ENCODE results near the gene SNTA1. TPM values are rescaled to one million over a fixed set of nuclear protein-coding genes. Genes with fewer than 3 reads are reported as not detected.
"Not testable (repeated sequence)": the region's sequence is repeated elsewhere in the genome, so short reads cannot be mapped to it uniquely, and the experiment has no call there.

SNTA1 gene
- total RNA-seq, 2 experiments from 2014 or later = 36.6 to 44.8 TPM

- Histone ChIP-seq H3K4me2 (ENCODE audit: low read length) (no peak overlapping the region), H3K4me1 (ENCODE audit: insufficient read depth, low read length, poor library complexity, severe bottlenecking) (peaks cover 34% of the 10 kb centered on the region), H3K4me3 (ENCODE audit: low read depth, low read length, poor library complexity, severe bottlenecking) (no peak overlapping the region), H2AFZ (ENCODE audit: low read length) (no peak overlapping the region), H3K36me3 (ENCODE audit: insufficient read depth, low read length) (no peaks in the 10 kb centered on the region), H3K27ac (ENCODE audit: low read depth, low read length, poor library complexity, severe bottlenecking) (no peak overlapping the region), H3K9me3 (ENCODE audit: low read length) (no peaks in the 10 kb centered on the region), H3K9me2 (ENCODE audit: insufficient read depth, low read length) (no peaks in the 10 kb centered on the region), H4K20me1 (ENCODE audit: insufficient read depth, low read length) (no peaks in the 10 kb centered on the region), H3K79me2 (ENCODE audit: insufficient read depth, low read depth, low read length) (peaks cover 36% of the 10 kb centered on the region)
- BruUV-seq (replicated peaks) = no TSS peak
- TF ChIP-seq CTCF (conservative IDR thresholded peaks at IDR 0.05; ENCODE audit: low read length) = no peak
- TF ChIP-seq EZH2phosphoT487 (IDR thresholded peaks at IDR 0.05; ENCODE audit: borderline replicate concordance, low read depth, low read length) = no peak
- ChIA-PET CTCF (ENCODE audit: unreplicated experiment) (no interaction called here), POLR2A (interaction anchor here (0.6 to 2.5 kb wide), 5 partner anchors 13 to 690 kb away, joined by 3 to 12 read pairs (median 5); no protein-coding TSS in a partner anchor)
- intact Hi-C loops (cut with micrococcal nuclease; ENCODE audit: unreplicated experiment) = no loop called here
- DNase-seq (ENCODE audit: low spot score) = no peak
These were observed 44.6 kb upstream of the SNTA1 start for GRCh38 chr20:33488201-33488600.

- POLR2A ChIA-PET; DNase-seq (ENCODE audit: low spot score); H3K27ac ChIP-seq (ENCODE audit: low read depth, low read length, poor library complexity, severe bottlenecking); H3K4me1 ChIP-seq (ENCODE audit: insufficient read depth, low read length, poor library complexity, severe bottlenecking); H3K4me2 ChIP-seq (ENCODE audit: low read length); intact Hi-C loops (cut with micrococcal nuclease; ENCODE audit: unreplicated experiment); H4K20me1 ChIP-seq (ENCODE audit: insufficient read depth, low read length); H3K36me3 ChIP-seq (ENCODE audit: insufficient read depth, low read length); H3K9me3 ChIP-seq (ENCODE audit: low read length); H2AFZ ChIP-seq (ENCODE audit: low read length); H3K9me2 ChIP-seq (ENCODE audit: insufficient read depth, low read length); H3K79me2 ChIP-seq (ENCODE audit: insufficient read depth, low read depth, low read length); BruUV-seq (replicated peaks); H3K4me3 ChIP-seq (ENCODE audit: low read depth, low read length, poor library complexity, severe bottlenecking); CTCF ChIA-PET (ENCODE audit: unreplicated experiment): not testable (repeated sequence)
These were observed 39.6 kb upstream of the SNTA1 start for GRCh38 chr20:33483186-33483585.

GRCh38 chr20:33482581-33482980, 39.0 kb upstream of the SNTA1 start:
- H4K20me1 ChIP-seq (ENCODE audit: insufficient read depth, low read length) = no peaks in the 10 kb centered on the region
- H3K36me3 ChIP-seq (ENCODE audit: insufficient read depth, low read length) = no peaks in the 10 kb centered on the region
- no peaks in the 10 kb centered on the region for H3K9me3 ChIP-seq (ENCODE audit: low read length)
- H3K4me1 ChIP-seq (ENCODE audit: insufficient read depth, low read length, poor library complexity, severe bottlenecking) = peaks cover 14% of the 10 kb centered on the region
- no peak for DNase-seq (ENCODE audit: low spot score)
- intact Hi-C loops (cut with micrococcal nuclease; ENCODE audit: unreplicated experiment) = no loop called here
- BruUV-seq (replicated peaks) = no TSS peak
- POLR2A ChIA-PET = interaction anchor here (0.7 kb wide), 1 partner anchor 460 kb away, joined by 3 read pairs; no protein-coding TSS in a partner anchor
- CTCF ChIA-PET (ENCODE audit: unreplicated experiment) = no interaction called here
- no peaks in the 10 kb centered on the region for H3K9me2 ChIP-seq (ENCODE audit: insufficient read depth, low read length)
- no peak overlapping the region for H3K4me3 ChIP-seq (ENCODE audit: low read depth, low read length, poor library complexity, severe bottlenecking)
- H3K27ac ChIP-seq (ENCODE audit: low read depth, low read length, poor library complexity, severe bottlenecking) = no peak overlapping the region
- H2AFZ ChIP-seq (ENCODE audit: low read length) = no peak overlapping the region
- H3K4me2 ChIP-seq (ENCODE audit: low read length) = no peak overlapping the region
- TF ChIP-seq CTCF (conservative IDR thresholded peaks at IDR 0.05; ENCODE audit: low read length) (no peak), EZH2phosphoT487 (IDR thresholded peaks at IDR 0.05; ENCODE audit: borderline replicate concordance, low read depth, low read length) (no peak)
- H3K79me2 ChIP-seq (ENCODE audit: insufficient read depth, low read depth, low read length) = no peaks in the 10 kb centered on the region

Measured in OCI-LY7 (cell line).